ENCODE data around the gene SLCO2B1. TPM values are rescaled to one million over a fixed set of nuclear protein-coding genes. Genes with fewer than 3 reads are reported as not detected.

The SLCO2B1 gene
- total and polyA plus RNA-seq, 3 donors from 2014 or later, result 18.2 to 46.2 (median 33.2) TPM

DNA sequence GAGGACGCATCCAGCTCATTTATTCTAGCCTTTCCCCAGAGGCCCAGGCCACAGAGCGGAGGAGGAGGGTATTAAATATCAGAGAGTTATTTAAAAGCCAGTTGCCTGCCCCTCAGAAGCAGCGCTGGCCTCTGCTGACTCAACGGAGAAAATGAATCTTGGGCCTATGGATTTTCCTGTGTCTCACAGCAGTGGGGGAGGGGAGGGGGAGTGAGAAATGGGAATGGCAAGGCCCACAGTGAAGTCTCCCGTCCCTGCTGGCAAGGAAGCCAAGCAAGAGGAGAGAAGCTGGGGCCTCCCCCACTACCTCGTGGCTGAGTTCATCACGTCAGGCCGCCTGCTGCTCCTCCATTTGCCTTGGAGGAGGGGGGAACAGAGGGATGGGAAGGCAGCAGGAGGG, 85.2 kb downstream of the SLCO2B1 start:
- no peak for TF ChIP-seq POLR2A (IDR thresholded peaks at IDR 0.05)
- TF ChIP-seq, protein P1, sequence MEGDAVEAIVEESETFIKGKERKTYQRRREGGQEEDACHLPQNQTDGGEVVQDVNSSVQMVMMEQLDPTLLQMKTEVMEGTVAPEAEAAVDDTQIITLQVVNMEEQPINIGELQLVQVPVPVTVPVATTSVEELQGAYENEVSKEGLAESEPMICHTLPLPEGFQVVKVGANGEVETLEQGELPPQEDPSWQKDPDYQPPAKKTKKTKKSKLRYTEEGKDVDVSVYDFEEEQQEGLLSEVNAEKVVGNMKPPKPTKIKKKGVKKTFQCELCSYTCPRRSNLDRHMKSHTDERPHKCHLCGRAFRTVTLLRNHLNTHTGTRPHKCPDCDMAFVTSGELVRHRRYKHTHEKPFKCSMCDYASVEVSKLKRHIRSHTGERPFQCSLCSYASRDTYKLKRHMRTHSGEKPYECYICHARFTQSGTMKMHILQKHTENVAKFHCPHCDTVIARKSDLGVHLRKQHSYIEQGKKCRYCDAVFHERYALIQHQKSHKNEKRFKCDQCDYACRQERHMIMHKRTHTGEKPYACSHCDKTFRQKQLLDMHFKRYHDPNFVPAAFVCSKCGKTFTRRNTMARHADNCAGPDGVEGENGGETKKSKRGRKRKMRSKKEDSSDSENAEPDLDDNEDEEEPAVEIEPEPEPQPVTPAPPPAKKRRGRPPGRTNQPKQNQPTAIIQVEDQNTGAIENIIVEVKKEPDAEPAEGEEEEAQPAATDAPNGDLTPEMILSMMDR (IDR thresholded peaks at IDR 0.05), result no peak
- no peaks in the 10 kb centered on the region for H3K9me3 ChIP-seq
- H3K27ac ChIP-seq, result no peak overlapping the region
- 75 to 85% methylated on average over 8 of the region's 8 CpGs for WGBS, 2 donors
- H3K36me3 ChIP-seq (ENCODE audit: low read depth, missing control alignments), result no peaks in the 10 kb centered on the region
- H3K27me3 ChIP-seq, result no peaks in the 10 kb centered on the region
- no peak overlapping the region for H3K4me3 ChIP-seq
- DNase-seq, result no peak
- no peaks in the 10 kb centered on the region for H3K4me1 ChIP-seq
- intact Hi-C loops (cut with DNase I; ENCODE audit: low total_unique reads), result no loop called here

GRCh38 chr11:75237050-75237449, 86.1 kb downstream of the SLCO2B1 start:
- no peaks in the 10 kb centered on the region for H3K4me1 ChIP-seq
- no peak overlapping the region for H3K4me3 ChIP-seq
- H3K9me3 ChIP-seq, result no peaks in the 10 kb centered on the region
- DNase-seq, result no peak
- no peaks in the 10 kb centered on the region for H3K36me3 ChIP-seq (ENCODE audit: low read depth, missing control alignments)
- TF ChIP-seq, protein P1 (IDR thresholded peaks at IDR 0.05), result no peak
- no peak for TF ChIP-seq POLR2A (IDR thresholded peaks at IDR 0.05)
- H3K27ac ChIP-seq, result no peak overlapping the region
- no peaks in the 10 kb centered on the region for H3K27me3 ChIP-seq
- WGBS, 2 donors, result 87 to 89% methylated on average over 8 of the region's 8 CpGs
- intact Hi-C loops (cut with DNase I; ENCODE audit: low total_unique reads), result no loop called here

- Histone ChIP-seq H3K27ac (no peak overlapping the region), H3K27me3 (no peaks in the 10 kb centered on the region), H3K4me3 (no peak overlapping the region), H3K4me1 (no peaks in the 10 kb centered on the region), H3K9me3 (no peaks in the 10 kb centered on the region), H3K36me3 (ENCODE audit: low read depth, missing control alignments) (no peaks in the 10 kb centered on the region)
- TF ChIP-seq, protein P1 (IDR thresholded peaks at IDR 0.05), result no peak
- no peak for TF ChIP-seq POLR2A (IDR thresholded peaks at IDR 0.05)
- DNase-seq, result no peak
- intact Hi-C loops (cut with DNase I; ENCODE audit: low total_unique reads), result no loop called here
- 62 to 75% methylated on average over 3 to 9 of the region's 9 CpGs for WGBS, 2 donors
Observed at GRCh38 chr11:75238595-75239440, 87.9 kb downstream of the SLCO2B1 start.

DNA sequence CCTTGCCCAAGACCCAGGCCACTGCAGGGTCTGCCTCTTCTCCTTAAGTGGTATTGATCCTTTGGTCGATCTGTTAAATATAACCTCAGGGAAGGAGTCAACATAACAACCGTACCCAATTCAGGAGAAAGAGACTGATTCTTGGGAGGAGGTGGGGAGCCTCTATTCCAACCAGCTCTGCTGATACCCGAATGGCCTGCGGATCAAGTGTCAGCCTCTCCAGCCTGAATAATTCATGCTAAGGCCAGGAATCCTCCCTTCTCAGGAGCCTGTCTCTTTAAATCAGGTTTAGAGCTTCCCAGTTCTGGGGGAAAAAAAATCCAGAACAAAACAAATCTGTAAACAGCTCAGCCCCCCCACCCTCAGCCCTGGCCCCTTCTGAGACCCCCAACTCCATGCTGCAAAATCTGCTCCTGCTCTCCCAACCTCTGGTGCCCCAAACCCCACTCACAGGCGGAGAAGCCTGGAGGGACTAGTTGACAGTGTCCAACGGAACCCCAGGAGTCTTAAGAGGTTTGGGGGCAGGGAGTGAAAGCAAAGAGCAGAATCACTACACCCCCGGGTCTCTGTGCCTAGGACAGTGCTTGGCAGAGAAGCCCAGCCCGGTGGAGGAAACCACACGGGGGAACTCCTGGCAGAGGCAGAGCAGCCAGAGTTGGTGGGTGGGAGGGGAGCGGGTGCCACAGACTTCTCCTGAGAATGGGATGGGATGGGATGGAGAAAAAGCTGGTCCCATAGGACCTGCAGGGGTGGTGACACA, 88.8 kb downstream of the SLCO2B1 start:
- no peak for DNase-seq
- H3K4me3 ChIP-seq, result peak overlapping the region in 1 of 2 donors; percentile 57
- H3K9me3 ChIP-seq, result no peaks in the 10 kb centered on the region
- H3K27ac ChIP-seq, result no peak overlapping the region
- H3K27me3 ChIP-seq, result no peaks in the 10 kb centered on the region
- WGBS, 2 donors, result 32 to 52% methylated on average over 9 to 10 of the region's 10 CpGs
- TF ChIP-seq POLR2A (IDR thresholded peaks at IDR 0.05), result no peak
- TF ChIP-seq, protein P1 (IDR thresholded peaks at IDR 0.05), result no peak
- H3K4me1 ChIP-seq, result no peaks in the 10 kb centered on the region
- no peaks in the 10 kb centered on the region for H3K36me3 ChIP-seq (ENCODE audit: low read depth, missing control alignments)
- intact Hi-C loops (cut with DNase I; ENCODE audit: low total_unique reads), result loop anchor here (5.0 to 10.0 kb wide), 3 partner anchors 97 to 295 kb away; partner anchors contain the start of genes SPCS2 and XRRA1

Measured in testis (tissue), 3 donors.